ENCODE data around the gene PYDC2.

DNA sequence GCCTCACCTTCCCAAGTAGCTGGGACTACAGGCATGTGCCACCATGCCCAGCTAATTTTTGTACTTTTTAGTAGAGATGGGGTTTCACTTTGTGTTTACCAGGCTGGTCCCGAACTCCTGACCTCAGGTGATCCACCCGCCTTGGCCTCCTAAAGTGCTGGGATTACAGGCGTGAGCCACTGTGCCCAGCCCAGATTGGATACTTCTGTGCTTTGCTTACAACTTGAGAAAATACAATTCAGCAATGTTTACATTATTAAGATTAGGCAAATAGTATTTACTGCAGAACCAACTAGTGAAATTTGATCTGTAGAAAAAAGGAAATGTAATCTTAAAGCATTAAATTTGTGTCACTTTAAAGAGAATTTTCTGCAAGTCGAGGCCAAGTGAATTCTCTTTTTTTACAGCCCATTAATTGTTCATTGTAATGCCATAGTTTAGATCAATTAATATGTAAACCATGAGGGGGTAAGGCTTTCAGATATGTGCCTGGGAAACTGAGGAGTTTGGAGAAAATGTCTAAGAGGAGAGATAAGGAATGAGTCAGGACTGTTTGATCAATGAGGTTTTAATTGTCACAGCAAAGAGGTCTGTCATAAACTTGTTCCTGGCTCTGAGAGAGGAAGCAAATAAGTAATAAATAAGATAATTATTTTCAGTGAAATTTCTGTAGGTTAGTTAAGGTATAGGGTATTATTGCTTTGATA is 15.3 kb downstream of the PYDC2 start:
- no peak for TF ChIP-seq TBP (IDR thresholded peaks at IDR 0.05; ENCODE audit: low read depth, low read length)
- no peak for TF ChIP-seq EZH2 (IDR thresholded peaks at IDR 0.05; ENCODE audit: low read depth, low read length, severe bottlenecking)
- no peak for TF ChIP-seq SIN3A (conservative IDR thresholded peaks at IDR 0.05 in 1 of 2, IDR thresholded peaks at IDR 0.05 in 1 of 2; ENCODE audit: low read depth in 1 of 2, low read length in 2 of 2)
- TF ChIP-seq, protein P1, sequence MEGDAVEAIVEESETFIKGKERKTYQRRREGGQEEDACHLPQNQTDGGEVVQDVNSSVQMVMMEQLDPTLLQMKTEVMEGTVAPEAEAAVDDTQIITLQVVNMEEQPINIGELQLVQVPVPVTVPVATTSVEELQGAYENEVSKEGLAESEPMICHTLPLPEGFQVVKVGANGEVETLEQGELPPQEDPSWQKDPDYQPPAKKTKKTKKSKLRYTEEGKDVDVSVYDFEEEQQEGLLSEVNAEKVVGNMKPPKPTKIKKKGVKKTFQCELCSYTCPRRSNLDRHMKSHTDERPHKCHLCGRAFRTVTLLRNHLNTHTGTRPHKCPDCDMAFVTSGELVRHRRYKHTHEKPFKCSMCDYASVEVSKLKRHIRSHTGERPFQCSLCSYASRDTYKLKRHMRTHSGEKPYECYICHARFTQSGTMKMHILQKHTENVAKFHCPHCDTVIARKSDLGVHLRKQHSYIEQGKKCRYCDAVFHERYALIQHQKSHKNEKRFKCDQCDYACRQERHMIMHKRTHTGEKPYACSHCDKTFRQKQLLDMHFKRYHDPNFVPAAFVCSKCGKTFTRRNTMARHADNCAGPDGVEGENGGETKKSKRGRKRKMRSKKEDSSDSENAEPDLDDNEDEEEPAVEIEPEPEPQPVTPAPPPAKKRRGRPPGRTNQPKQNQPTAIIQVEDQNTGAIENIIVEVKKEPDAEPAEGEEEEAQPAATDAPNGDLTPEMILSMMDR (IDR thresholded peaks at IDR 0.05; ENCODE audit: control extremely low read depth in 1 of 3, insufficient read depth in 1 of 3, low read depth in 1 of 3, low read length in 3 of 3) = no peak
- no peak for TF ChIP-seq GABPA (IDR thresholded peaks at IDR 0.05; ENCODE audit: borderline replicate concordance, insufficient read depth, low read length)
- no peak for TF ChIP-seq KDM5A (IDR thresholded peaks at IDR 0.05; ENCODE audit: low read length)

All from H1 (cell line).